Superior temporal gyrus (tissue), 1 donor: Measurements from ENCODE around the gene DERL2.
"Not testable (repeated sequence)": the region's sequence is repeated elsewhere in the genome, so short reads cannot be mapped to it uniquely, and the experiment has no call there.

Source experiments
- DNase-seq: peaks from one replicate; pipeline ENCODE4 v3.0.0-alpha.2; 2016; ENCODE audit errors: extremely low spot score

The DERL2 gene

DNA sequence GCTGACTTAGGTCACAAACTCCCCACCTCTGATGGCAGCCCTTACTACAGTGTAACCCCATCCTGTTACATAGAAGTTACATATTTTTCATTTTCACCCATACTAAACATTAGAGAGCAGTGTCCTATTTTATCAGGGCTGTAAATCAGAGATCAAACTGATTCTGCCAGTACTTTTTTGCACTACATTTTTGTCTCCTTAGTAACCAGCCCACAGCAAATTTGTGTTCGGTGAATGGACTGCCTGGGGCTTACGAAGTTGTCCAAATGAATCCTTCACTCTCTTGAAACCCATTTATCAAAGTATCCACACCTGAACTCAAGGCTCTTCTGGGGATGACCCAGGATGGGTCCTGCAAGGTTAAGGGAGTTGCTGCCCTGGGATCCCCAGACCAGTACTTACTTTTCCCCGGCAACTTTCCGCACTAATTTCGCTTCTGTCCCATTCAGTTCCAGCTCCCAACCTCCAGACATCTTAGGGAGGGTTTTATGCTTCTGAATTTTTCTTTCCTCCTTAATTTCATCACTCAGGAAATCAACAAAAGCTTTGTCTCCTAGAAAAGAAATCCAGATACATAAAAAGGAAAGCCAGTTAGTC, 48.2 kb downstream of the DERL2 start:
- no peak for DNase-seq

DNA sequence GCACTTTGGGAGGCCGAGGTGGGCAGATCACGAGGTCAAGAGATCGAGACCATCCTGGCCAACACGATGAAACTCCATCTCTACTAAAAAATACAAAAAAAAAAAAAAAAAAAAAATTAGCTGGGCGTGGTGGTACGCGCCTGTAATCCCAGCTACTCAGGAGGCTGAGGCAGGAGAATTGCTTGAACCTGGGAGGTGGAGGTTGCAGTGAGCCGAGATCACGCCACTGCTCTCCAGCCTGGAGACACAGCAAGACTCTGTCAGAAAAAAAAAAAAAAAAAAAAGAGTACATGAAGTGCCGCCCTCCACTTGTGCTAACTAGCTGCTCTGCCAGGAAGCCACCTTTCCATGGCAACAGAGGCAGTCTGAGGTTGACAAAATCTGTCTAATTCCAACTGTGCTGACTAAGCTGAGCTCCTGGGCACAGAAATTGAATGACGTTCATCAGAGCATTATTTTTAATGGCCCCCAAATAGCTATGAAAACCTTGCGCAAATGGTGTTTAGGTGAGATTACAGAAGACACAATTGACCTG, 50.1 kb downstream of the DERL2 start:
- not testable (repeated sequence) for DNase-seq

DNA sequence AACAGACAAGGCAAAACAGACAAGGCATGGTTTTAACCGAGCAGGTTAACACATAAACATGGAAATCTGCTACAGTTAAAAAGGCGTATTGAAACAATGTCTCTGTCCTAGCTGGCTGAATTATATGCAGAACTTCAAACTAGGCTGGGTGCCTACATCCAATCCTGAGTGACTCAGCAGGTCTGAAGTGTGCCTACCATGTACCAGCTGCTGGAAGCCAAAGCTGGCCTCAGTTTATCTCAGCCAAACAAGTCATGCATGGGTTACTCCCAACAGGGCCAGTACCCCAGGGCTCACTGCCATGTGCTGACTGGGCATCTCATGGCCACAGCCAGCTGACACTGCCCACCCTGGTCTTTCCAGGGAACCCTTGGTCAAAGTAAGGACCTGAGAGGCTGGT, 51.0 kb downstream of the DERL2 start:
- no peak for DNase-seq

DNA sequence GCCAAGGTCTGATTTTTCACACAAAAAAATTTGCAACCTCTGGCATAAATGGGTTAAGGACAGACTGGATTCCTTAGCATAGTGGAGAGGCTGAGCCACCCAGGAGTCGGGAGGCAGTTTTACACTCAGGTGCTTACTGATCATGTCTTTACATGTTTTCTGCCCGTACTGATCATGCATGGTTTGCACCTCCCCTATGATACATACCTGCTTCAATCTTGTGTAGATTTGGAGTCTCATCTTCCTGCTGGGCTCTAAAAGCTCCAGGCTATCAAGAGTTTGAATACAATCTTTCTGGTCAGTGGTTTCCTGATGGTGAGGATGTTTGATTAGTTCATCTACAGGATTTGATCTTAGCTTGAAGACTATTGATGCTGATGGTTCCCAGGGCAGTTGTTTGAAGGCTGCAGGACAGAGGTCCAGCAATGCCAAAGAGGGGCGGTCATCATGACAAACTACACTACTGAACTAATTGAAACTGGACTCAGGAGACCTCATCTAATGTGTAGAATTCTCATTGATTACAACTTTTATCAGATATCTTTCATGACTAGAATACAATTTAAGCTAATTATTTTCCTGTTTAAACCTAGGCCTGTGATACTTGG, 53.9 kb downstream of the DERL2 start:
- DNase-seq: no peak

DNA sequence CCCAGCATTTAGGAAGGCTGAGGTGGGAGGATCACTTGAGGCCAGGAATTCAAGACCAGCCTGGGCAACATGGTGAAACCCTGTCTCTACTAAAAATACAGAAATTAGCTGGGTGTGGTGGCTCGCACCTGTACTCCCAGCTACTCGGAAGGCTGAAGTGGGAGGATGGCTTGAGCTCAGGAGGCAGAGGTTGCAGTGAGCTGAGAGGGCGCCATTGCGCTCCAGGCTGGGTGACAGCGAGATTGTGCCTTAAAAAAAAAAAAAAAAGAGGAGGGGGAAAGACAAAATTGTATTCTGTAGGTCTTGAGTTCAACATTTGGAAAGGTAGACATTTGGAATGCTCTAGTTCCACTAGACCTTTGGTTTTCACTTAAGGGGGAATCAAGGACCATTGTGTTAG, 54.7 kb downstream of the DERL2 start:
- not testable (repeated sequence) for DNase-seq

DNA sequence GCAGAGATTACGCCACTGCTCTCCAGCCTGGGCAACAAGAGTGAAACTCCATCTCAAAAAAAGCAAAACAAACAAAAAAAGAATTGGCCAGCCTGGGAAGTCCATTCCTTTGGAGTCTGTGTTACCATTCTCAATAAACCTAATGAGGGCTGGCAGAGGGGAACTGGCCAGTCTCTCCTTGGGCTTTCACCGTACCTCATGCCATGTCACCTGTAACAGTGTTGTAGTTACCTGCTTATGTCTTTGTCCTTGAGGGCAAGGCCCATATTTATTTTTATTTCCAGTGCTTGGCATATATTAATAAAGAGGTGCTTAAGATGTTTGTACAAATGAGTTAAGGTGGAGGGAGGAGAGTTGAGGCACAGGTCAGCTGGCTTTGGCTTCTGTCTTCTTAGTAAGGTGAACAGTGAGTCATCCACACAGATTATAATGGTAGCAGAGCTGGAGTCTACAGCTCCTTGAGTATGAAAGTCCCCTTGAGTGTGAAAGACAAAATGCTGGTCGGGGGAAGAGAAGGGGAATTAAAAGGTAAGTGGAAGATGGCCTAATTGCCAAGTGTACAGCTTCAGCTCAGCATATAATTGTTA, 55.5 kb downstream of the DERL2 start:
- DNase-seq: no peak

DNA sequence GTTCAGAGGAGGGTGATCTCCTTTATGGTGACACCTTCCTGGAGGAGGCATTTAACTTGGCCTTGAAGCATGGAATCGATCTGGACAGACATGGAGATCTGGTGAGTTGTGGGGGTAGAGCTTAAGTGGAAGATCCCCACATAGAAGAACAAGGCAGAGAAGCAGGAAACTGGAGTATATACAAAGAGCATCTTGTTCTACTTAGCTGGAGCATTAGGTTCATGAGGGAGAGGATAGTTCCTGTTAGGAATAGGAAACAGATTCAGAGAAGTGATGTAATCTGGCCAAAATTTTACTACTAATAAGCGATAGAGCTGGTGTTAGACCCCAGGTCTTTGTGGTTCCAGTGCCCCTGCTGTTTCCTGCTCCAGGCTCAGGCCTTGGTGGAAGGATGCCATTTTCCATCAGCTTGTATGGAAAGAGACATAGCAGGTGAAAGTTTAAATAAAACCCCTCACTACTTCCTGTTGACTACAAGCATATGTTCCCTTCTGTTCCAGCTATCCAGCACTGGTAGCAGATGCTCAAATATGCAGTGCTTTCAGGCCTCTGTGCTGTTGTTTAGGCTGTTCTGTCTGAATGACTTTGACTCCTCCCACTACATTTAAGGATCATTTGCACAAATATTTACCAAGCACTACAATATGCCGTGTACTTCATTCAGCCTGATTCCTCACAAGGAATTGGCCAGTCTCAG, 56.6 kb downstream of the DERL2 start:
- no peak for DNase-seq

DNA sequence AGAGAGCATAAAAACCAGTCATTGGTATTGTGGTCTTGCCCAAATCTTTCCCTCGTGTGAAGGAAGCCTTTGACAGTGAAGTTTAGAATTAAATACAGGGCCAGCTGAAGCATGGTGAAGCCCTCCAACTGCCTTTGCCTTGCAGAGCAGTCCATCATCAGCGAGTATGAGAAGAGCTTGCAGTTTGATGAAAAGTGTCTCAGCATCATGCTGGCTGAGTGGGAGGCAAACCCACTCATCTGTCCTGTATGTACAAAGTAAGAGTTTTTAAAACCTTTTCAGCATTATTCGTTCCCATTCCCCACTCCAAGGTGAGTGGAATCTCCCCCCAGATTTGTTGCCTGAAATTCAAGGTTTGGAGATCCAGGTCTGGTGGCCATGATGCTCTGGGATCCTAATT, 60.2 kb downstream of the DERL2 start:
- DNase-seq: no peak

DNA sequence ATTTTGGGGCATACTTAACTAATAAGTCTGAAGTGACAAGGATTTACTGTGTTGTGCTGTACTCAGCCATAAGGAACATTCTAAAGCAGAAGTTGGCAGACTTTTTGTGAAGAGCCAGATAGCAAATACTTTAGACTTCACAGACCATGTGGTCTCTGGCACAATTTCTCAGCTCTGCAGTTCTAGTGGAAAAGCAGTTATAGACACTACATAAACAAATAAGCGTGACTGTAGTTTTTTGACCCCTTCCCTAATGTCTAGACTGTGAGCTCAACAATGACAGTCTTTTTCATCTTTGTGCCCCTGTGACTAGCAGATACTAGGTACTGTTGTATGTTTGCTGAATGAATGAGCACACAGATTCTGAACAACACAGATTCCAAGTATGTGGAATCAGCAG, 61.1 kb downstream of the DERL2 start:
- DNase-seq: no peak

DNA sequence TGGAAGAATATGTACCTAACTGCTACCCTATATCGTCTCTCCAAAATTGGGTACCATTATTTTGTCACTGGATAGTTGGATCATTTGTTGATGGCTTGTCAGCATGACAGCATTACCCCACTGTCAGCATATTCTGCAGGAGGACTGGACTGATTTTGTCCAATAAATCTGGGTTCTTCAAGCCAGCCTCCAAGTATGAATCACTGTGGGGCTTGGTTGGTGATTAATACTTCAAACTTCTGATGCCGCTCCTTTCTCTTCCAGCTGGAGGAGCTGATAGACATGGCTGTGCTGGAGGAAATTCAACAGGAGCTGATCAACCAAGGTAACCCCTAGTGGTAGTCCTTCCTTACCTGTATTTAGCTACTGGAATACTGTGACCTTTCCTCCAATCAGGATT, 63.5 kb downstream of the DERL2 start:
- DNase-seq: no peak
